Measurements from ENCODE around the gene CDC42EP4. TPM values are rescaled to one million over a fixed set of nuclear protein-coding genes. Genes with fewer than 3 reads are reported as not detected.

CDC42EP4 gene
- total RNA-seq, 1 donor from 2014 or later: 104 TPM

- H3K27me3 ChIP-seq: no peaks in the 10 kb centered on the region
- no peak for TF ChIP-seq CTCF (IDR thresholded peaks at IDR 0.05)
- DNase-seq (ENCODE audit: low spot score in 2 of 2): no peak
- no peaks in the 10 kb centered on the region for H3K36me3 ChIP-seq
- H3K4me3 ChIP-seq: no peak overlapping the region
- no peaks in the 10 kb centered on the region for H3K9me3 ChIP-seq
- H3K4me1 ChIP-seq: peaks cover 1 to 38% of the 10 kb centered on the region in 2 donors
- H3K27ac ChIP-seq: no peak overlapping the region
- intact Hi-C loops (cut with DNase I): no loop called here
Observed at GRCh38 chr17:73300392-73300791, 11.4 kb downstream of the CDC42EP4 start.

GRCh38 chr17:73297934-73298861 is 13.6 kb downstream of the CDC42EP4 start:
- no peak overlapping the region for H3K4me3 ChIP-seq
- TF ChIP-seq CTCF (IDR thresholded peaks at IDR 0.05): no peak
- H3K4me1 ChIP-seq: peaks cover 9 to 35% of the 10 kb centered on the region in 2 donors
- intact Hi-C loops (cut with DNase I): no loop called here
- H3K27me3 ChIP-seq: no peaks in the 10 kb centered on the region
- no peaks in the 10 kb centered on the region for H3K36me3 ChIP-seq
- DNase-seq (ENCODE audit: low spot score in 2 of 2): no peak
- H3K27ac ChIP-seq: peak overlapping the region; percentile 11 to 38
- H3K9me3 ChIP-seq: no peaks in the 10 kb centered on the region

- intact Hi-C loops (cut with DNase I): loop anchor here (1.0 to 5.0 kb wide), 5 partner anchors 11 to 1139 kb away; partner anchors contain the start of genes COG1 and GPRC5C
- peaks cover 34 to 65% of the 10 kb centered on the region in 2 donors for H3K4me1 ChIP-seq
- peak; percentile 31 to 92 for DNase-seq (ENCODE audit: low spot score in 2 of 2)
Observed at GRCh38 chr17:73293480-73293911, 18.3 kb downstream of the CDC42EP4 start.

GRCh38 chr17:73293031-73293430 is 18.8 kb downstream of the CDC42EP4 start:
- H3K9me3 ChIP-seq: no peaks in the 10 kb centered on the region
- intact Hi-C loops (cut with DNase I): loop anchor here (1.0 to 5.0 kb wide), 5 partner anchors 11 to 1139 kb away; partner anchors contain the start of genes COG1 and GPRC5C
- H3K27me3 ChIP-seq: no peaks in the 10 kb centered on the region
- no peak for TF ChIP-seq CTCF (IDR thresholded peaks at IDR 0.05)
- H3K27ac ChIP-seq: peak overlapping the region; percentile 96 to 99
- DNase-seq (ENCODE audit: low spot score in 2 of 2): no peak
- peaks cover 34 to 66% of the 10 kb centered on the region in 2 donors for H3K4me1 ChIP-seq
- peak overlapping the region in 1 of 2 donors; percentile 3 for H3K4me3 ChIP-seq
- H3K36me3 ChIP-seq: no peaks in the 10 kb centered on the region

More at GRCh38 chr17:73293480-73293911, 18.3 kb downstream of the CDC42EP4 start:
- Histone ChIP-seq H3K36me3 (no peaks in the 10 kb centered on the region), H3K27ac (peak overlapping the region; percentile 96 to 99), H3K27me3 (no peaks in the 10 kb centered on the region), H3K4me3 (peak overlapping the region in 1 of 2 donors; percentile 3), H3K9me3 (no peaks in the 10 kb centered on the region)
- TF ChIP-seq CTCF (IDR thresholded peaks at IDR 0.05): no peak

GRCh38 chr17:73292031-73292531 is 19.7 kb downstream of the CDC42EP4 start:
- intact Hi-C loops (cut with DNase I): loop anchor here (1.0 to 5.0 kb wide), 5 partner anchors 19 to 1140 kb away; partner anchors contain the start of genes COG1 and GPRC5C
- no peaks in the 10 kb centered on the region for H3K9me3 ChIP-seq
- TF ChIP-seq CTCF (IDR thresholded peaks at IDR 0.05): no peak
- no peaks in the 10 kb centered on the region for H3K36me3 ChIP-seq
- H3K4me1 ChIP-seq: peaks cover 34 to 75% of the 10 kb centered on the region in 2 donors
- peak overlapping the region; percentile 96 to 99 for H3K27ac ChIP-seq
- peak overlapping the region; percentile 36 to 42 for H3K4me3 ChIP-seq
- no peaks in the 10 kb centered on the region for H3K27me3 ChIP-seq
- DNase-seq (ENCODE audit: low spot score in 2 of 2): peak; percentile 75 to 94

Measured in ascending aorta (tissue), 2 donors.